ENCODE measurements around the gene ZBTB42. TPM values are rescaled to one million over a fixed set of nuclear protein-coding genes. Genes with fewer than 3 reads are reported as not detected.

The ZBTB42 gene
- total and polyA plus RNA-seq, 2 of the 13 experiments (the other 11 are each of a cell fraction or from before 2014, with no cell fraction given): 2.8 to 4.2 TPM

- no peak for TF ChIP-seq TRIM24 (CRISPR knock-in tag; IDR thresholded peaks at IDR 0.05)
- TF ChIP-seq ZNF749 (CRISPR knock-in tag; IDR thresholded peaks at IDR 0.05; ENCODE audit: borderline replicate concordance): no peak
- TF ChIP-seq ZFP62 (CRISPR knock-in tag; IDR thresholded peaks at IDR 0.05): no peak
Measured at GRCh38 chr14:104782808-104783139, 18.1 kb upstream of the ZBTB42 start (continued).

DNA sequence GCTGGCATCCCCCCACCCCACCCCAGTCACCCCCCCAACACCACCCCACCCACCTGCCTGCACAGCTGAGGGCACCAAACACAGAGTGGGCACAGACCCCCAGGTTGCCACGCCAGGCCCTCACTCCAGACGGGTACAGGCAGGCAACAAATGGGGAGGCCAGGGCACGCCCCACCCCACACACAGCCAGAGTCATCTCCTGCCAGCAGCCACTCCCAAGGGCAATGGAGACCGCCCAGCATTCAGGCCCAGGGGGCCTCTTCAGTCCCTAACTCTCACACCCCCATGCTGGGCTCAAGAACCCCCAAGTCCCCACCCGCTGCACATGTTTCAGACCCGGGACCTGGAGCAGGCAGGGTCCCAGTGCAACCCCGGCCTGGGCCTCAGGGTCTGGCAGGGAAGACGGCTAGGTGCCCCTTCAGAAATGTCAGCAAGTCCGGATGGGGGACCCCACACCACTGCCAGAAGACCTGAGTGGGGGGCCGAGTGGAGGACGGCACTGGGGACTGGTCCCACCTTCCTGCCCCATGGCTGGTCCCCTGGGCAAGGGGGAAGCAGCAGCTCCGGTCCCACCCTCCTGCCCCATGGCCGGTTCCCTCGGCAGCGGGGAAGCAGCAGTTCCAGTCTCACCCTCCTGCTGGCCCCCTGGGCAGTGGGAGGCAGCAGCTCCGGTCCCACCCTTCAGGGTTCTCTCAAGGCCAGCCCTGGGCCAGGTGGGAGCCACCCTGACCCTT is 17.2 kb upstream of the ZBTB42 start:
- H3K27ac ChIP-seq (ENCODE audit: extremely low read length, insufficient read depth, low read length): no peak overlapping the region
- peaks cover 11 to 15% of the 10 kb centered on the region in 2 experiments; a peak in 3 of 5 replicates for H3K36me3 ChIP-seq (replicated peaks in 1 of 2; ENCODE audit: control insufficient read depth in 1 of 2, insufficient read depth in 2 of 2, low read length in 2 of 2)
- H3K9me3 ChIP-seq (ENCODE audit: low read length): no peaks in the 10 kb centered on the region
- DNase-seq (ENCODE audit: low spot score) (no peak), ATAC-seq (no peak), FAIRE-seq (no peak)
- H3K27me3 ChIP-seq (ENCODE audit: control insufficient read depth in 1 of 2, insufficient read depth in 2 of 2, low read length in 2 of 2): no peaks in the 10 kb centered on the region
- in situ Hi-C loops (cut with HindIII; ENCODE audit: extremely low pct_ligation_motif_present, low pct_unique_long_range_greater_than_20kb) (no loop called here), intact Hi-C loops (cut with micrococcal nuclease; ENCODE audit: unreplicated experiment) (no loop called here)
- no peak overlapping the region for H3K4me2 ChIP-seq (ENCODE audit: low read depth, low read length)
- H3K4me3 ChIP-seq (replicated peaks in 1 of 3; ENCODE audit: insufficient read depth in 1 of 3, low read depth in 2 of 3, low read length in 3 of 3): no peak overlapping the region
- 0 out of 2 replicates have a peak, but pooled peaks cover 5% of the 10 kb centered on the region for H4K20me1 ChIP-seq (ENCODE audit: insufficient read depth, low read length)
- no peaks in the 10 kb centered on the region for H3K79me2 ChIP-seq (ENCODE audit: insufficient read depth, low read length)
- ChIA-PET CTCF (ENCODE audit: low intra/inter-chr PET ratio, low total read pairs) (no interaction called here), POLR2A (no interaction called here)
- H3K4me1 ChIP-seq (ENCODE audit: insufficient read depth, low read length): peaks cover 11% of the 10 kb centered on the region
- H2AFZ ChIP-seq (ENCODE audit: low read length): no peak overlapping the region
- no peak overlapping the region for H3K9ac ChIP-seq (ENCODE audit: insufficient read depth, low read depth, low read length)
- WGBS (ENCODE audit: low lambda C conversion rate): 98% methylated on average over 6 of the region's 16 CpGs
- TF ChIP-seq CENPT (CRISPR knock-in tag; IDR thresholded peaks at IDR 0.05; ENCODE audit: low read depth) (no peak), AKAP8 (CRISPR knock-in tag; IDR thresholded peaks at IDR 0.05) (0 out of 2 replicates have a peak, but pooled peaks have one; percentile 40)
- BruUV-seq (replicated peaks): no TSS peak

GRCh38 chr14:104784218-104784568 is 16.7 kb upstream of the ZBTB42 start:
- Histone ChIP-seq H4K20me1 (ENCODE audit: insufficient read depth, low read length) (0 out of 2 replicates have a peak, but pooled peaks cover 5% of the 10 kb centered on the region), H3K79me2 (ENCODE audit: insufficient read depth, low read length) (no peaks in the 10 kb centered on the region), H3K9ac (ENCODE audit: insufficient read depth, low read depth, low read length) (no peak overlapping the region), H2AFZ (ENCODE audit: low read length) (no peak overlapping the region), H3K4me3 (replicated peaks in 1 of 3; ENCODE audit: insufficient read depth in 1 of 3, low read depth in 2 of 3, low read length in 3 of 3) (no peak overlapping the region), H3K9me3 (ENCODE audit: low read length) (no peaks in the 10 kb centered on the region), H3K4me2 (ENCODE audit: low read depth, low read length) (no peak overlapping the region), H3K27me3 (ENCODE audit: control insufficient read depth in 1 of 2, insufficient read depth in 2 of 2, low read length in 2 of 2) (no peaks in the 10 kb centered on the region), H3K27ac (ENCODE audit: extremely low read length, insufficient read depth, low read length) (no peak overlapping the region), H3K4me1 (ENCODE audit: insufficient read depth, low read length) (peaks cover 12% of the 10 kb centered on the region), H3K36me3 (replicated peaks in 1 of 2; ENCODE audit: control insufficient read depth in 1 of 2, insufficient read depth in 2 of 2, low read length in 2 of 2) (peaks cover 11 to 19% of the 10 kb centered on the region in 2 experiments; a peak in 3 of 5 replicates)
- ChIA-PET POLR2A (no interaction called here), CTCF (ENCODE audit: low intra/inter-chr PET ratio, low total read pairs) (no interaction called here)
- WGBS (ENCODE audit: low lambda C conversion rate): 100% methylated on average over 1 of the region's 9 CpGs
- DNase-seq (ENCODE audit: low spot score): no peak
- BruUV-seq (replicated peaks): no TSS peak
- intact Hi-C loops (cut with micrococcal nuclease; ENCODE audit: unreplicated experiment): no loop called here
- FAIRE-seq: no peak
- TF ChIP-seq AKAP8 (CRISPR knock-in tag; IDR thresholded peaks at IDR 0.05): 0 out of 2 replicates have a peak, but pooled peaks have one; percentile 21
- TF ChIP-seq MEIS1 (CRISPR knock-in tag; IDR thresholded peaks at IDR 0.05; ENCODE audit: borderline replicate concordance): no peak
- no peak for ATAC-seq
- in situ Hi-C loops (cut with HindIII; ENCODE audit: extremely low pct_ligation_motif_present, low pct_unique_long_range_greater_than_20kb): no loop called here

Data from HepG2 (cell line).